Measurements from ENCODE around the gene NDST4.

DNA sequence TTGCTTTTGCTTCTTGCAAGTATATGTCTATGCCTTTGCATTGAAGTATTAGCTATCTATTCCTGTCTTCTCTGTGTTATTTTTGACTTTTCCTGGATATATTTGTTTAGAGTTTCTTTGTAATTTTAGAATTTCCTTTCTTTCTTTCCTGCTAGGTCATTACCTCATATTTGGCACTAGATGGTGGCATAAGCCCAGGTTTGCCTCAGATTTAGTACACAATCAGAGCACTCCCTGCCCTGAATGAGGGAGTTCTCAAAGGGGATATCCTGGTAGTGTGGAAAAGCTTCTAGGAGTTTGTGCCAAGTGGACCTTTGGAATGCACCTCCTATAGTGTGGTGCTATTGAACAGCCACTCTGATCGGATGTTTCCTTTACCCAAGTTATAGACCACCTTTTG is 333.2 kb downstream of the NDST4 start:
- TF ChIP-seq, protein P1, sequence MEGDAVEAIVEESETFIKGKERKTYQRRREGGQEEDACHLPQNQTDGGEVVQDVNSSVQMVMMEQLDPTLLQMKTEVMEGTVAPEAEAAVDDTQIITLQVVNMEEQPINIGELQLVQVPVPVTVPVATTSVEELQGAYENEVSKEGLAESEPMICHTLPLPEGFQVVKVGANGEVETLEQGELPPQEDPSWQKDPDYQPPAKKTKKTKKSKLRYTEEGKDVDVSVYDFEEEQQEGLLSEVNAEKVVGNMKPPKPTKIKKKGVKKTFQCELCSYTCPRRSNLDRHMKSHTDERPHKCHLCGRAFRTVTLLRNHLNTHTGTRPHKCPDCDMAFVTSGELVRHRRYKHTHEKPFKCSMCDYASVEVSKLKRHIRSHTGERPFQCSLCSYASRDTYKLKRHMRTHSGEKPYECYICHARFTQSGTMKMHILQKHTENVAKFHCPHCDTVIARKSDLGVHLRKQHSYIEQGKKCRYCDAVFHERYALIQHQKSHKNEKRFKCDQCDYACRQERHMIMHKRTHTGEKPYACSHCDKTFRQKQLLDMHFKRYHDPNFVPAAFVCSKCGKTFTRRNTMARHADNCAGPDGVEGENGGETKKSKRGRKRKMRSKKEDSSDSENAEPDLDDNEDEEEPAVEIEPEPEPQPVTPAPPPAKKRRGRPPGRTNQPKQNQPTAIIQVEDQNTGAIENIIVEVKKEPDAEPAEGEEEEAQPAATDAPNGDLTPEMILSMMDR (IDR thresholded peaks at IDR 0.05; ENCODE audit: borderline replicate concordance, extremely low read depth, low read length, poor library complexity, severe bottlenecking) = peak; percentile 18
- TF ChIP-seq EZH2 (IDR thresholded peaks at IDR 0.05; ENCODE audit: borderline replicate concordance, low read depth, low read length, severe bottlenecking) = no peak

Measured in DND-41 (cell line).